SK-N-SH (cell line): ENCODE results near the gene MPPED2.

Source experiments
- ELF1 ChIP-seq: IDR thresholded peaks from 2 replicates; pipeline ENCODE4 v1.4.0; 2012
- FOXJ3 ChIP-seq: sonication (generic); formaldehyde crosslinking; IDR thresholded peaks from 2 replicates; pipeline ENCODE4 v1.5.1; 2020; ENCODE audit warnings: mild to moderate bottlenecking, missing genetic modification reagents
- POLR2AphosphoS5 ChIP-seq: IDR thresholded peaks from 2 replicates; pipeline ENCODE4 v1.6.1; 2012; ENCODE audit warnings: low read depth, low read length
- REST ChIP-seq: IDR thresholded peaks from 2 replicates; pipeline ENCODE4 v1.6.1; 2012; ENCODE audit warnings: mild to moderate bottlenecking, low read depth, low read length, moderate library complexity
- SIN3A ChIP-seq: IDR thresholded peaks from 2 replicates; pipeline ENCODE4 v1.6.1; 2012; ENCODE audit warnings: low read depth, mild to moderate bottlenecking, low read length, moderate library complexity, borderline replicate concordance
- TF ChIP-seq, protein P1 (sequence below): fragments of 200-600 bp; sonication (generic); IDR thresholded peaks from 2 replicates; pipeline ENCODE4 v1.6.1; 2017; ENCODE audit warnings: antibody characterized with exemption, mild to moderate bottlenecking, moderate library complexity

- TF ChIP-seq POLR2AphosphoS5 (no peak), SIN3A (no peak), ELF1 (no peak), FOXJ3 (CRISPR knock-in tag) (no peak), REST (no peak)
- TF ChIP-seq, protein P1, sequence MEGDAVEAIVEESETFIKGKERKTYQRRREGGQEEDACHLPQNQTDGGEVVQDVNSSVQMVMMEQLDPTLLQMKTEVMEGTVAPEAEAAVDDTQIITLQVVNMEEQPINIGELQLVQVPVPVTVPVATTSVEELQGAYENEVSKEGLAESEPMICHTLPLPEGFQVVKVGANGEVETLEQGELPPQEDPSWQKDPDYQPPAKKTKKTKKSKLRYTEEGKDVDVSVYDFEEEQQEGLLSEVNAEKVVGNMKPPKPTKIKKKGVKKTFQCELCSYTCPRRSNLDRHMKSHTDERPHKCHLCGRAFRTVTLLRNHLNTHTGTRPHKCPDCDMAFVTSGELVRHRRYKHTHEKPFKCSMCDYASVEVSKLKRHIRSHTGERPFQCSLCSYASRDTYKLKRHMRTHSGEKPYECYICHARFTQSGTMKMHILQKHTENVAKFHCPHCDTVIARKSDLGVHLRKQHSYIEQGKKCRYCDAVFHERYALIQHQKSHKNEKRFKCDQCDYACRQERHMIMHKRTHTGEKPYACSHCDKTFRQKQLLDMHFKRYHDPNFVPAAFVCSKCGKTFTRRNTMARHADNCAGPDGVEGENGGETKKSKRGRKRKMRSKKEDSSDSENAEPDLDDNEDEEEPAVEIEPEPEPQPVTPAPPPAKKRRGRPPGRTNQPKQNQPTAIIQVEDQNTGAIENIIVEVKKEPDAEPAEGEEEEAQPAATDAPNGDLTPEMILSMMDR: no peak
Observed at GRCh38 chr11:30422447-30423278, 163.5 kb downstream of the MPPED2 start.
